Hematopoietic multipotent progenitor cell treated with erythropoietin and hydrocortisone succinate and interleukin-3 and kit ligand, for 17 days (in vitro differentiated cells): Measurements from ENCODE around the gene RAB43.

Experiments used
- DNase-seq: peaks from one replicate; pipeline ENCODE4 v3.0.0-alpha.2; 2015; ENCODE audit warnings: low spot score

RAB43 gene

DNA sequence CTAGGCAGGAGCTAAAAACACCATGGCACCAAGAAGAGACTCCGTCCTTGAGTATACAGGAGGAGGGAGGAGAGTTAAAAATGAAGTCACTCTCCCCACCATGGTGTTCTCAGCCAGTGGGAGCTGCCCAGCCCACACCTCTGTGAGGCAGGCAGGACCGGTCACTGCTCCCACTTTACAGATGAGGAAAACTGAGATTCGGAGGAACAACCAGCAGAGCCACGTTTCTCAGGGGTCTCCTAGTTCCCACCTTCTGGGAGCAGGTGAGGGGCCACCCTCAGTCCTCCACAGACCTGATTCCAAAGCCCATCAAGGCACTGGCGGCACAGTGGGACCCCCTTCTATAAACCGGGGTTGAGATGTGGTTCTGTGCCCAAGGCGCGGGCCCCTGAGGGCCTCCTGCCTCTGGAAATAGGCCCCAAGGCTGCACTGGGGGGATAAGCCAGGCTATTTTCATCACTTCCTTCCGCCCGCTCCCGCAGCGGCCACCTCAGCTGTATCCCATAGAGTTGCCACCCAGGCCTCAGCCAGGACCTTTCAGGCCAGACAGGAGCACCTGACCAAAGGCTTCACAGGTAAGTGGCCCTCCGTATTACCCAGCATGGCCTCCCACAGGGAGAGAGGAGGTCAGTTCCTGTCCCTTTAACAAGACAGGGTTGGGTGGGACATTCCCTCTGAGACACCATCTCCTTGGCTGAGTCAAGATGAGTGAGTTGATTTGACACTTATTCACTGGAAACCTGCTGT lies 61.2 kb downstream of the RAB43 start, which contains the start of gene GP9:
GP9 (plus strand) TSS at position 504 of the 747 bp plus-strand sequence. CDS start 961 bp downstream, outside the sequence.
- DNase-seq = no peak

GRCh38 chr3:129059311-129059958 lies 62.2 kb downstream of the RAB43 start:
- peak; percentile 35 for DNase-seq

DNA sequence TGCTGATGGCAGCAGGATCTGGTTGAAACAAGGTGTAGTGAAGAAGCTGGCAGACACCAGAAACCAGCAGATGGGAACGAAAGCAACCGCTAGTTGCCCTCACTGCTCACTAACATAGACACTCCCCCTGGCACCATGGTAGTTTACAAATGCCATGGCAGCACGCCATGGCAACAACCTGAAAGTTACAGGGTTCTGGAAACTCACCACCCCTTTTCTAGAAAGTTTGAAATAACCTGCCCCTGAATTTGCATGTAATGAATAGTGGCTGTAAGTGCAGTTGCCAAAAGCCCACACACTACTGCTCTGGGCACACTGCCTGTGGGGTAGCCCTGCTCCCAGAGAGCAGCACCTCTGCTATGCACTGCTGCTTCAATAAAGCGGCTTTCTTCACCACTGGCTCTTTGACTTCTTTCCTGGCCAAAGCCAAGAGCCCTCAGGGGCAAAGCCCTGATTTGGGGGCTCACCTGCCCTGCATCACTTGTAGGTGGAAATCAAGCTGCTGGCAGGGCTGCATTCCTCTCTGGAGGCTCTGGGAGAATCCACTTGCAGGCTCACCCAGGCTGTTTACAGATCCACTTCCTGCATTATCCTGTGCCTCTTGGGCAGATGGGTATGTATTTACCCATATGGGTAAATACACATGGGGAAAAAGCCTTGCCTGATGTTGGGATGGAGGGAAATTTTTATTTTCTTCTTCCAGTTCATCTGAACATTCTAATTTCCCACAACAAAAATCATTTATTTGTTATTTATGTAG lies 63.0 kb downstream of the RAB43 start:
- DNase-seq = peak; percentile 85

DNA sequence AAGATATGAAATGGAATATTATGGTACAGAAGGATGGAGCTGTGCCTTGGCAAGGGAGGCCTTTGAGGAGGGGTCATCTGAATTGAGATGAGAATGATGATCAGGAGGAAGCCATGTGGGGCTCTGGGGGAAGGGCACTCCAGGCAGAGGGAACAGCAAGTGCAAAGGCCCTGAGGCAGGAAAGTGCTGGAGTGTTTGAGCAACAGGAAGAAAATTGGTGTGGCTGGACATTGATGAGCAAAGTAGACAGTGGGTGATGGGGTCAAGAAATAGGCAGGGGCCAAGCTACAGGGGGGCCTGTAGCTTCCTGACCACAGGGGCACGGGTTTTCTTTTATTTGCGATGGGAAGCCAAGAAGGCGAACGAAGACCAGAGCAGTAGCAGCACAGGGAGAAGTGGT lies 64.4 kb downstream of the RAB43 start:
- no peak for DNase-seq

GRCh38 chr3:129056451-129057173 lies 65.0 kb downstream of the RAB43 start:
- peak; percentile 84 for DNase-seq

- DNase-seq = peak; percentile 63
These were observed 66.9 kb downstream of the RAB43 start for GRCh38 chr3:129054605-129055104.

DNA sequence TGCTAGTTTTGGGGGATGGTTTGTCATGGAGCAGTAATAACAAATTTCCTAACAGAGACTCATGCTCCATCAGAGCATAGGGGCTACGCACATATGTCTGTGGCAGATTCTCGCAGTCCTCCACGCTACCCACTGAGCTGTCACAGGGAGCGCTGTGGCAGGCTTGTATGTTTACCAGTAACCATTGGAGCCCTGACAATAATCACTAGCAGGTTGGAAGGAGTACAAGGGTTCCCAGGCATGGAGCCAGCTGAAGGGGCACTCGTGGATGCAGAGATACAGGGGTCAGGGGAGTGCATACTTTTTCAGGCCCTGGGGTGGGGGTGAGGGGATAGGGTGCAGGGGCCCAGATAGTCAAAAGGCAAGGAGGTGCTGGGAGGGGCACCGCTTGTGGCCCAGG lies 68.9 kb downstream of the RAB43 start:
- peak; percentile 59 for DNase-seq

GRCh38 chr3:129051871-129052340 lies 69.7 kb downstream of the RAB43 start:
- DNase-seq = peak; percentile 61

DNA sequence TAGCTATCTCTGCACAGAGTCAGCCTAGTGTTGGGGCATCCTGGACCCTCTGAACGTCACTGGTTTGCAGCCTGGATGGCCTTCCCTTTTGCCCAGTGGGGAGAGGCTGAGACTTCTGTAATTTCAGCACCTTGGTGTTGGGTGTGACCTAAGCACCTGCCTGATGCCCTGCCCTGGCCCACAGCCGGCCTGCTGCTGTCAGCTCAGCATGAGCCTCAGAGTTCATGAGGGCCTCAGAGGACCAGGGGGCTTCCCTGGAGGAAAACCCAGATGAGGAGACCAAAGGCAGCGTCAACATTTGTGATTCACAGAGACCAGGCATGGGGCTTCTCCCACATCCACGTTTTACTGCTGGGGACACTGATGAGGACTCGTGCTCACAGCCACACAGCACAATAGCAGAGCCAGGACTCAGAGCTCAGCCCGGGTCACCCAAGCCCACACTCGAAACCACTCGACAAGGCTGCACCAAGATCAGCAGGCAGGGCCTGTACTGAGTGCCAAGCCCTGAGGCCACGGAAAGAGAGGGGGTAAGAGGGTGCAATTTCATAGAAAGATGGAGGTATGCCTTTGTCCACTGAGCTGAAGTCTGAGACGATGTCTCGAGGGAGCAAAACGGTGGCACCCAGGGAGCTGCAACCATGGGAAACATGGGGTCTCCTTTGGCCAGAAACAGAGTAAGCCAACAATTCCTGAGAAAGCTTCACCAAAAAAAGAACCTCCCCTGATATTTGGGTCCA lies 70.9 kb downstream of the RAB43 start:
- no peak for DNase-seq

GRCh38 chr3:129047553-129047839 lies 74.1 kb downstream of the RAB43 start:
- no peak for DNase-seq

- DNase-seq = no peak
These were observed 74.7 kb downstream of the RAB43 start for GRCh38 chr3:129046732-129047552.

DNA sequence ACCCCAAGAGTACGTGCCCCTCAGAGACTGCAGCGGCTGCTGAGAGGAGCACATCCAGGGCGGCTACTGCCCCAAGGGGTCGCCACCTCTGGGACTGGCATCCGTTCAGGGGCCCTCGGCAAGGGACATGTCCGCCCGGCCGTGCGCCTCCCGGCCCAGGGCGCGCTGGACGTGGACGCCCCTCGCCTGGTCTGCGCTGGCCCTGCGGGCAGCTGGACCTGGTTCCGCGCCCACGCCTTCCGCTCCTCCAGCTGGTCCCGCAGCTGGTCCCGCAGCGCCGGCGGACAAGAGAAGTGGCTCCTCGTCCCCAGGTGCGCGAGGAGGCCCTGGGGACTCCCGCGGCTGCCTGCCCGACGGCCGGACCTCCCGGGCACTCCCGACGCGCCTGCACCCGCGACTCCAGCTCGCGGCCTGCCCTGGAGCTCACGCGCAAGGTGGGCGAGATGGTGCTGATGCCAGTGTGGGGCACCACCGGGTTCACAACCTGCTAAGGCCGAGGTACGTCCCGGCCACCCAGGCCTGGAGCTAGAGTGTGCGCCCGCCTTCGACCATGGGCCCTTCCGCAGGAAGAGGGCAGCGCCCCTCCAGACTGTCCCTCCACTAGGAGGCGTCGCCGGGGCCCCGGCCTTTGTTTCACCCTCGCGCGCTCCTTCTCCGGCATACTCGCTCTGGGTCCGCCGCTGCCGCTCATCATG lies 75.4 kb downstream of the RAB43 start:
- DNase-seq = no peak

DNA sequence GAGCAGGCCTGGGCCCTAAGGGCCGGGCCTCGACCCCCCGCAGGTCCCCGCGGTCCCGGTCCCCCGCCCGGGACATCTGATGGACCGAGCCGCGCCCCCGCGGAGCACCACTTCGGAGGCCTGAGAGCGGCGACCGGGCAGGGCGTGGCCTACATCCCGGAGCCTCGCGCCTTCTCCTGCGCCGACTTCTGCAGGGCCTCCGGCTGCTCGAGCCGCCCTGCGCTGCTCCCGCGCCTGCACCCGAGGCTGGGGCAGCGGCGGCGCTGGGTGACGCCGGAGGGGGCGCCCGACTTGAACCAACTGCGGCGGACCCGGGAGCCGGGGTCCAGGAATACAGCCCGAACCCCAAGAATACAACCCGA lies 75.9 kb downstream of the RAB43 start:
- no peak for DNase-seq

- no peak for DNase-seq
These were observed 80.9 kb downstream of the RAB43 start for GRCh38 chr3:129040579-129041300.

GRCh38 chr3:129040039-129040336 lies 81.6 kb downstream of the RAB43 start:
- DNase-seq = no peak

- DNase-seq = peak; percentile 32
These were observed 82.1 kb downstream of the RAB43 start for GRCh38 chr3:129039271-129040038.

- DNase-seq = no peak
These were observed 83.3 kb downstream of the RAB43 start for GRCh38 chr3:129038121-129038855.
